ENCODE results near the gene MRPS23.

MRPS23 gene

GRCh38 chr17:57868007-57868909, 18.4 kb upstream of the MRPS23 start:
- no peak overlapping the region for H3K27ac ChIP-seq
- H3K4me1 ChIP-seq (ENCODE audit: low read depth, poor library complexity, severe bottlenecking), result peaks cover 3% of the 10 kb centered on the region
- H4K20me1 ChIP-seq (ENCODE audit: insufficient read depth), result no peaks in the 10 kb centered on the region
- H3K79me2 ChIP-seq (ENCODE audit: insufficient read depth, low read depth), result no peaks in the 10 kb centered on the region
- H3K4me2 ChIP-seq, result no peak overlapping the region
- no peak overlapping the region for H3K4me3 ChIP-seq (IDR thresholded peaks at IDR 0.05; ENCODE audit: insufficient read depth, low read depth, low read length)
- no peaks in the 10 kb centered on the region for H3K27me3 ChIP-seq (ENCODE audit: insufficient read depth, low read depth)
- TF ChIP-seq, protein P1, sequence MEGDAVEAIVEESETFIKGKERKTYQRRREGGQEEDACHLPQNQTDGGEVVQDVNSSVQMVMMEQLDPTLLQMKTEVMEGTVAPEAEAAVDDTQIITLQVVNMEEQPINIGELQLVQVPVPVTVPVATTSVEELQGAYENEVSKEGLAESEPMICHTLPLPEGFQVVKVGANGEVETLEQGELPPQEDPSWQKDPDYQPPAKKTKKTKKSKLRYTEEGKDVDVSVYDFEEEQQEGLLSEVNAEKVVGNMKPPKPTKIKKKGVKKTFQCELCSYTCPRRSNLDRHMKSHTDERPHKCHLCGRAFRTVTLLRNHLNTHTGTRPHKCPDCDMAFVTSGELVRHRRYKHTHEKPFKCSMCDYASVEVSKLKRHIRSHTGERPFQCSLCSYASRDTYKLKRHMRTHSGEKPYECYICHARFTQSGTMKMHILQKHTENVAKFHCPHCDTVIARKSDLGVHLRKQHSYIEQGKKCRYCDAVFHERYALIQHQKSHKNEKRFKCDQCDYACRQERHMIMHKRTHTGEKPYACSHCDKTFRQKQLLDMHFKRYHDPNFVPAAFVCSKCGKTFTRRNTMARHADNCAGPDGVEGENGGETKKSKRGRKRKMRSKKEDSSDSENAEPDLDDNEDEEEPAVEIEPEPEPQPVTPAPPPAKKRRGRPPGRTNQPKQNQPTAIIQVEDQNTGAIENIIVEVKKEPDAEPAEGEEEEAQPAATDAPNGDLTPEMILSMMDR (conservative IDR thresholded peaks at IDR 0.05; ENCODE audit: low read depth, low read length), result no peak
- no peak overlapping the region for H3K9ac ChIP-seq
- H3K36me3 ChIP-seq (ENCODE audit: insufficient read depth), result no peaks in the 10 kb centered on the region
- H2AFZ ChIP-seq (ENCODE audit: low read depth), result no peak overlapping the region

GRCh38 chr17:57867126-57867525, 17.3 kb upstream of the MRPS23 start:
- Histone ChIP-seq H2AFZ (ENCODE audit: low read depth) (no peak overlapping the region), H4K20me1 (ENCODE audit: insufficient read depth) (no peaks in the 10 kb centered on the region), H3K9ac (no peak overlapping the region), H3K4me3 (IDR thresholded peaks at IDR 0.05; ENCODE audit: insufficient read depth, low read depth, low read length) (no peak overlapping the region), H3K27ac (no peak overlapping the region), H3K79me2 (ENCODE audit: insufficient read depth, low read depth) (no peaks in the 10 kb centered on the region), H3K4me1 (ENCODE audit: low read depth, poor library complexity, severe bottlenecking) (no peaks in the 10 kb centered on the region), H3K36me3 (ENCODE audit: insufficient read depth) (no peaks in the 10 kb centered on the region), H3K4me2 (no peak overlapping the region), H3K27me3 (ENCODE audit: insufficient read depth, low read depth) (no peaks in the 10 kb centered on the region)
- TF ChIP-seq, protein P1 (conservative IDR thresholded peaks at IDR 0.05; ENCODE audit: low read depth, low read length), result no peak

GRCh38 chr17:57866723-57867122, 16.9 kb upstream of the MRPS23 start:
- Histone ChIP-seq H3K4me3 (IDR thresholded peaks at IDR 0.05; ENCODE audit: insufficient read depth, low read depth, low read length) (no peak overlapping the region), H3K79me2 (ENCODE audit: insufficient read depth, low read depth) (no peaks in the 10 kb centered on the region), H3K4me1 (ENCODE audit: low read depth, poor library complexity, severe bottlenecking) (no peaks in the 10 kb centered on the region), H3K27me3 (ENCODE audit: insufficient read depth, low read depth) (no peaks in the 10 kb centered on the region), H2AFZ (ENCODE audit: low read depth) (no peak overlapping the region), H3K27ac (no peak overlapping the region), H3K4me2 (no peak overlapping the region), H3K9ac (no peak overlapping the region), H4K20me1 (ENCODE audit: insufficient read depth) (no peaks in the 10 kb centered on the region), H3K36me3 (ENCODE audit: insufficient read depth) (no peaks in the 10 kb centered on the region)
- TF ChIP-seq, protein P1 (conservative IDR thresholded peaks at IDR 0.05; ENCODE audit: low read depth, low read length), result no peak

DNA sequence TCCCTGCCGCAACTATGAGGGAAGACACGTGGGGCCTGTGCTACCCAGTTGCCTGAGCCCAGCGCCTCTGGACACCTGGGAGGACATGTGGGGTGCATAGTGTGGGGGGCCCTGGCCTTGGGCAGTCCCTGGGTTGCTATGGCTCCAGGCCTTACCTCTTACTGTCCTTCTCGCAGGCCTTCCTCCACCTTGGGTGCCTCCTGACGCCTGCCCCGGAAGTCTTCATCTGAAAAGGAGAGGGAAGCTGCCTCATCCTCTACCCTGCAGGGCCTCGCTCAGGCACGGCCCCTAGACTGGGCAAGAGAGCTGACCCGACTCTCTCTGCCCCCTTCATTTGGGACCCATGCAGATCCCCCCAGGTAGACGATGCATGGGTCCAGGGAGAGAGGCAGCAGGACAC, 16.5 kb upstream of the MRPS23 start:
- H4K20me1 ChIP-seq (ENCODE audit: insufficient read depth), result no peaks in the 10 kb centered on the region
- H2AFZ ChIP-seq (ENCODE audit: low read depth), result no peak overlapping the region
- no peak overlapping the region for H3K27ac ChIP-seq
- H3K27me3 ChIP-seq (ENCODE audit: insufficient read depth, low read depth), result no peaks in the 10 kb centered on the region; the same call in 1 of the 2 replicates
- no peaks in the 10 kb centered on the region for H3K79me2 ChIP-seq (ENCODE audit: insufficient read depth, low read depth)
- TF ChIP-seq, protein P1 (conservative IDR thresholded peaks at IDR 0.05; ENCODE audit: low read depth, low read length), result no peak
- no peaks in the 10 kb centered on the region for H3K36me3 ChIP-seq (ENCODE audit: insufficient read depth)
- no peak overlapping the region for H3K4me2 ChIP-seq
- no peak overlapping the region for H3K4me3 ChIP-seq (IDR thresholded peaks at IDR 0.05; ENCODE audit: insufficient read depth, low read depth, low read length)
- H3K9ac ChIP-seq, result no peak overlapping the region
- no peaks in the 10 kb centered on the region for H3K4me1 ChIP-seq (ENCODE audit: low read depth, poor library complexity, severe bottlenecking)
